PC-9 (cell line): Measurements from ENCODE around the gene FAAH. TPM values are rescaled to one million over a fixed set of nuclear protein-coding genes. Genes with fewer than 3 reads are reported as not detected.
A peak's percentile ranks its signal among the peaks of the same experiment; 100 is the strongest.

ENCODE experiments used
- BruUV-seq: library from RNA; stranded (reverse); fragments of 400-500 nt; replicated peaks from 2 replicates; lab custom pipeline; 2021; lab: Mats Ljungman, UMichigan
- CTCF ChIA-PET: fragments of 300-600 bp; sonication (Branson Sonifier 250); formaldehyde crosslinking; loops from one replicate; lab custom pipeline; 2022; ENCODE audit warnings: antibody characterized with exemption; lab: Charles Lee
- POLR2A ChIA-PET: fragments of 300-600 bp; sonication (Branson Sonifier 250); formaldehyde crosslinking; loops from one replicate; lab custom pipeline; 2022; ENCODE audit warnings: antibody characterized with exemption; ENCODE audit not compliant: unreplicated experiment; lab: Charles Lee
- DNase-seq, 2 experiments: peaks; one replicate each; pipeline versions ENCODE4 v3.0.0 to v3.0.0-alpha.2; 2015 to 2022; ENCODE audit warnings: mixed read lengths in 1 of 2
- H2AFZ ChIP-seq: fragments of 200-600 bp; sonication (generic); 2 replicates; pipeline ENCODE4 v1.8.1; 2017; ENCODE audit warnings: antibody characterized with exemption
- H3F3A ChIP-seq: fragments of 200-600 bp; sonication (generic); 2 replicates; pipeline ENCODE4 v1.8.1; 2017; ENCODE audit warnings: antibody characterized with exemption, mild to moderate bottlenecking, low read depth; ENCODE audit not compliant: insufficient read depth
- H3K27ac ChIP-seq: fragments of 200-600 bp; sonication (generic); 2 replicates; pipeline ENCODE4 v1.6.1; 2016; ENCODE audit warnings: mixed run types
- H3K27me3 ChIP-seq: fragments of 200-600 bp; sonication (generic); 2 replicates; pipeline ENCODE4 v1.6.1; 2016; ENCODE audit warnings: low read depth, mixed run types; ENCODE audit not compliant: insufficient read depth
- H3K36me3 ChIP-seq: fragments of 200-600 bp; sonication (generic); 2 replicates; pipeline ENCODE4 v1.6.1; 2016; ENCODE audit warnings: low read depth, mixed run types
- H3K4me1 ChIP-seq: fragments of 200-600 bp; sonication (generic); replicated peaks from 2 replicates; pipeline ENCODE4 v1.6.1; 2016; ENCODE audit warnings: mixed run types; ENCODE audit not compliant: insufficient read depth
- H3K4me2 ChIP-seq: fragments of 200-600 bp; sonication (generic); 2 replicates; pipeline ENCODE4 v1.6.1; 2017; ENCODE audit warnings: mixed run types
- H3K4me3 ChIP-seq: fragments of 200-600 bp; sonication (generic); 2 replicates; pipeline ENCODE4 v1.6.1; 2016; ENCODE audit warnings: mixed run types
- H3K79me2 ChIP-seq: fragments of 200-600 bp; sonication (generic); 2 replicates; pipeline ENCODE4 v1.6.1; 2017; ENCODE audit warnings: low read depth, mixed run types
- H3K9me2 ChIP-seq: fragments of 200-600 bp; sonication (generic); 2 replicates; pipeline ENCODE4 v1.8.1; 2017; ENCODE audit warnings: mild to moderate bottlenecking; ENCODE audit not compliant: insufficient read depth
- H3K9me3 ChIP-seq: fragments of 200-600 bp; sonication (generic); 2 replicates; pipeline ENCODE4 v1.8.1; 2016; ENCODE audit warnings: low read depth; ENCODE audit not compliant: insufficient read depth
- H4K20me1 ChIP-seq: fragments of 200-600 bp; sonication (generic); 2 replicates; pipeline ENCODE4 v1.8.1; 2017; ENCODE audit not compliant: insufficient read depth
- CTCF ChIP-seq: fragments of 200-600 bp; sonication (generic); conservative IDR thresholded peaks from 2 replicates; pipeline ENCODE4 v1.6.1; 2017; ENCODE audit warnings: mixed run types, antibody characterized with exemption, mild to moderate bottlenecking, moderate library complexity
- EZH2 ChIP-seq: fragments of 200-600 bp; sonication (generic); IDR thresholded peaks from 2 replicates; pipeline ENCODE4 v1.8.0; 2017; ENCODE audit warnings: antibody characterized with exemption, low read depth
- intact Hi-C: fragments of 100-400 bp; cut with micrococcal nuclease; formaldehyde crosslinking; loops from one replicate; pipeline ENCODE4 v1.10.0; 2022; ENCODE audit not compliant: unreplicated experiment
- total RNA-seq: library from RNA; stranded (reverse); gene quantifications from 2 replicates; pipeline ENCODE4 v1.2.3, GENCODE V29; 2021

FAAH gene
- total RNA-seq, 1 experiment from 2014 or later = 19.1 TPM

GRCh38 chr1:46445773-46446256 is 51.7 kb downstream of the FAAH start:
- CTCF ChIA-PET = interaction anchor here (0.5 to 0.6 kb wide), 2 partner anchors 62 to 106 kb away, joined by 3 read pairs; no protein-coding TSS in a partner anchor
- no peak overlapping the region for H2AFZ ChIP-seq
- H3K4me2 ChIP-seq = no peak overlapping the region
- no peaks in the 10 kb centered on the region for H3F3A ChIP-seq
- no peaks in the 10 kb centered on the region for H3K36me3 ChIP-seq
- no TSS peak for BruUV-seq
- no peak overlapping the region for H3K4me3 ChIP-seq
- DNase-seq = no peak
- H3K4me1 ChIP-seq = peaks cover 8% of the 10 kb centered on the region; the same call in 1 of the 2 replicates
- TF ChIP-seq EZH2 (no peak), CTCF (no peak)
- no peaks in the 10 kb centered on the region for H3K9me2 ChIP-seq
- POLR2A ChIA-PET = interaction anchor here (0.8 to 1.0 kb wide), 2 partner anchors 77 to 150 kb away, joined by 4 to 8 read pairs; no protein-coding TSS in a partner anchor
- H3K27me3 ChIP-seq = no peaks in the 10 kb centered on the region
- intact Hi-C loops = loop anchor here (2.0 to 10.0 kb wide), 2 partner anchors 279 to 549 kb away; no protein-coding TSS in a partner anchor
- H3K9me3 ChIP-seq = no peaks in the 10 kb centered on the region
- H3K79me2 ChIP-seq = no peaks in the 10 kb centered on the region
- no peaks in the 10 kb centered on the region for H4K20me1 ChIP-seq
- H3K27ac ChIP-seq = no peak overlapping the region

GRCh38 chr1:46446646-46447498 is 52.8 kb downstream of the FAAH start:
- POLR2A ChIA-PET = no interaction called here
- no TSS peak for BruUV-seq
- DNase-seq = peak; percentile 54 to 84
- Histone ChIP-seq H4K20me1 (no peaks in the 10 kb centered on the region), H3K4me1 (peaks cover 8% of the 10 kb centered on the region; the same call in 1 of the 2 replicates), H3K27ac (no peak overlapping the region), H3F3A (no peaks in the 10 kb centered on the region), H3K27me3 (no peaks in the 10 kb centered on the region), H3K36me3 (no peaks in the 10 kb centered on the region), H3K4me3 (no peak overlapping the region), H3K4me2 (no peak overlapping the region), H3K9me2 (no peaks in the 10 kb centered on the region), H3K9me3 (no peaks in the 10 kb centered on the region), H2AFZ (no peak overlapping the region), H3K79me2 (no peaks in the 10 kb centered on the region)
- peak; percentile 93 for TF ChIP-seq CTCF
- TF ChIP-seq EZH2 = no peak
- intact Hi-C loops = loop anchor here (1.0 to 10.0 kb wide), 4 partner anchors 30 to 548 kb away; no protein-coding TSS in a partner anchor
- CTCF ChIA-PET = interaction anchor here (0.6 to 1.1 kb wide), 4 partner anchors 80 to 100 kb away, joined by 3 to 8 read pairs (median 5); a partner anchor contains a TSS

- no TSS peak for BruUV-seq
- POLR2A ChIA-PET = no interaction called here
These were observed 53.5 kb downstream of the FAAH start for GRCh38 chr1:46447499-46448108.

More at GRCh38 chr1:46447499-46448108, 53.5 kb downstream of the FAAH start:
- Histone ChIP-seq H3F3A (no peaks in the 10 kb centered on the region), H3K4me2 (no peak overlapping the region), H3K27me3 (peaks cover 2% of the 10 kb centered on the region; the same call in 1 of the 2 replicates), H4K20me1 (no peaks in the 10 kb centered on the region), H2AFZ (no peak overlapping the region), H3K4me1 (peaks cover 5% of the 10 kb centered on the region; the same call in 1 of the 2 replicates), H3K79me2 (no peaks in the 10 kb centered on the region), H3K9me2 (no peaks in the 10 kb centered on the region), H3K4me3 (no peak overlapping the region), H3K27ac (no peak overlapping the region), H3K9me3 (no peaks in the 10 kb centered on the region), H3K36me3 (no peaks in the 10 kb centered on the region)
- CTCF ChIA-PET = interaction anchor here (0.6 to 1.1 kb wide), 3 partner anchors 80 to 100 kb away, joined by 4 to 8 read pairs (median 6); no protein-coding TSS in a partner anchor
- TF ChIP-seq EZH2 (no peak), CTCF (no peak)
- DNase-seq = no peak
- intact Hi-C loops = loop anchor here (1.0 to 10.0 kb wide), 4 partner anchors 30 to 547 kb away; no protein-coding TSS in a partner anchor
